Adrenal gland (tissue), 5 donors: Measurements from ENCODE around the gene ZNF561.

Experiments used
- CTCF ChIP-seq, 6 experiments: fragments of 450-650 bp in 4 of 6; fragments of 200-600 bp in 2 of 6; sonication (generic) in 1 of 6; IDR thresholded peaks; 1 replicate in 5 of 6; 2 replicates in 1 of 6; pipeline versions ENCODE4 v1.5.1 to v1.8.0; 2016 to 2021; ENCODE audit warnings: antibody characterized with exemption in 6 of 6, mild to moderate bottlenecking in 2 of 6, moderate library complexity in 1 of 6
- POLR2A ChIP-seq, 2 donors: fragments of 450-650 bp; IDR thresholded peaks; one replicate each; pipeline ENCODE4 v1.6.1; 2017; ENCODE audit warnings: antibody characterized with exemption in 2 of 2, mild to moderate bottlenecking in 2 of 2, moderate library complexity in 1 of 2
- donor health status: DM: no; HTN: no; CAD: no.

GRCh38 chr19:9580728-9581127 is 40.3 kb downstream of the ZNF561 start:
- TF ChIP-seq CTCF (IDR thresholded peaks at IDR 0.05) (no peak), POLR2A (IDR thresholded peaks at IDR 0.05) (no peak)
